Hepatocyte (in vitro differentiated cells): ENCODE data around the gene PTPRS.

Experiments
- CTCF ChIP-seq: fragments of 200-600 bp; sonication (generic); IDR thresholded peaks from 2 replicates; pipeline ENCODE4 v1.5.1; 2016; ENCODE audit warnings: antibody characterized with exemption, mild to moderate bottlenecking; ENCODE audit not compliant: poor library complexity
- EZH2 ChIP-seq: fragments of 200-600 bp; sonication (generic); IDR thresholded peaks from 2 replicates; pipeline ENCODE4 v1.6.1; 2016; ENCODE audit warnings: antibody characterized with exemption, mild to moderate bottlenecking, borderline replicate concordance

DNA sequence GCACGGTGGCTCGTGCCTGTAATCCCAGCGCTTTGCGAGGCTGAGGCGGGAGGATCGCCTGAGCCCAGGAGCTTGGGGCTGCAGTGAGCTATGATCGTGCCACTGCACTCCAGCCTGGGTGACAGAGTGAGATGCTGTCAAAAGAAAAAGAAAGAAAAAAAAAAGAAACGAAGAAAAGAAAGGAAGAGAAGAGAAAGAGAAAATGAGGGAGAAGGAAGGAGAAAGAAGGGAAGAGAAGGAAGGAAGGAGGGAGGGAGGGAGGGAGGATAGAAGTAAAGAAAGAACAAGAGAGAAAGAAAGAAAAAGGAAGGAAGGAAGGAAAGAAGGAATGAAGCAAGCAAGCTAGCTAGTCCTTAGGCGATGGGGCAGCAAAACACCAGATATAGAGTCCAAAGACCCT is 14.1 kb downstream of the PTPRS start:
- no peak for TF ChIP-seq CTCF
- no peak for TF ChIP-seq EZH2
